CD14-positive monocyte (primary cell): ENCODE data around the gene ZSWIM3. TPM values are rescaled to one million over a fixed set of nuclear protein-coding genes. Genes with fewer than 3 reads are reported as not detected.

ENCODE experiments used
- DNase-seq, 3 donors: peaks; one replicate each; pipeline ENCODE4 v3.0.0-alpha.2; 2011 to 2022
- H2AFZ ChIP-seq: 2 replicates; pipeline ENCODE4 v1.6.0; 2012; ENCODE audit warnings: mild to moderate bottlenecking, low read depth, low read length, inconsistent platforms; ENCODE audit not compliant: insufficient read depth, poor library complexity, severe bottlenecking
- H3K27ac ChIP-seq, 2 donors: 1 replicate in 1 of 2; 2 replicates in 1 of 2; pipeline ENCODE4 v1.5.1; 2012 to 2013; ENCODE audit warnings: low read length in 2 of 2, control low read depth in 1 of 2, inconsistent platforms in 1 of 2, low read depth in 1 of 2, mild to moderate bottlenecking in 1 of 2
- H3K27me3 ChIP-seq, 2 donors: one replicate each; pipeline versions ENCODE4 v1.6.0 to v1.6.1; 2011 to 2013; ENCODE audit warnings: low read length in 2 of 2; ENCODE audit not compliant: control insufficient read depth in 2 of 2, insufficient read depth in 2 of 2
- H3K36me3 ChIP-seq, 2 donors: replicated peaks in 1 of 2; 1 replicate in 1 of 2; 2 replicates in 1 of 2; pipeline versions ENCODE4 v1.5.1 to v1.6.1; 2012 to 2013; ENCODE audit warnings: low read length in 2 of 2, control low read depth in 1 of 2, inconsistent platforms in 1 of 2, mild to moderate bottlenecking in 1 of 2; ENCODE audit not compliant: insufficient read depth in 2 of 2, control insufficient read depth in 1 of 2
- H3K4me1 ChIP-seq, 2 donors: 1 replicate in 1 of 2; 2 replicates in 1 of 2; pipeline versions ENCODE4 v1.5.1 to v1.6.1; 2012 to 2013; ENCODE audit warnings: low read length in 2 of 2, control low read depth in 1 of 2, inconsistent platforms in 1 of 2, mild to moderate bottlenecking in 1 of 2, moderate library complexity in 1 of 2; ENCODE audit not compliant: insufficient read depth in 2 of 2, control insufficient read depth in 1 of 2
- H3K4me2 ChIP-seq: replicated peaks from 2 replicates; pipeline ENCODE3; 2012; ENCODE audit warnings: low read length, moderate library complexity, mild to moderate bottlenecking; ENCODE audit not compliant: poor library complexity, severe bottlenecking; ENCODE audit errors: extremely low read depth
- H3K4me3 ChIP-seq, 3 experiments: fragments of 200-600 bp in 1 of 3; sonication (generic) in 1 of 3; replicated peaks in 1 of 3; 1 replicate in 2 of 3; 2 replicates in 1 of 3; pipeline ENCODE4 v1.5.1; 2011 to 2013; ENCODE audit warnings: low read length in 3 of 3, mild to moderate bottlenecking in 3 of 3, control low read depth in 2 of 3, low read depth in 2 of 3, inconsistent platforms in 1 of 3, moderate library complexity in 1 of 3
- H3K79me2 ChIP-seq: 2 replicates; pipeline ENCODE4 v1.6.0; 2012; ENCODE audit warnings: mild to moderate bottlenecking, control low read depth, inconsistent platforms, low read length, moderate library complexity; ENCODE audit not compliant: insufficient read depth
- H3K9ac ChIP-seq: 2 replicates; pipeline ENCODE4 v1.6.0; 2017; ENCODE audit warnings: low read length, mild to moderate bottlenecking; ENCODE audit not compliant: insufficient read depth, poor library complexity, severe bottlenecking
- H3K9me3 ChIP-seq, 2 donors: replicated peaks in 1 of 2; 1 replicate in 1 of 2; 2 replicates in 1 of 2; pipeline versions ENCODE4 v1.5.1 to v1.6.1; 2012 to 2013; ENCODE audit warnings: low read length in 2 of 2, control low read depth in 1 of 2; ENCODE audit not compliant: control insufficient read depth in 1 of 2, insufficient read depth in 1 of 2
- H4K20me1 ChIP-seq: 2 replicates; pipeline ENCODE4 v1.6.0; 2012; ENCODE audit warnings: mild to moderate bottlenecking, low read length, control low read depth, moderate library complexity; ENCODE audit not compliant: insufficient read depth
- H3K27ac Mint-ChIP-seq, 7 donors: one replicate each; pipeline ENCODE4 v1.8.0; 2020; ENCODE audit warnings: mild to moderate bottlenecking in 7 of 7, mixed read lengths in 7 of 7, moderate library complexity in 6 of 7, inconsistent platforms in 2 of 7
- H3K27me3 Mint-ChIP-seq, 3 donors: one replicate each; pipeline ENCODE4 v1.8.0; 2021 to 2022; ENCODE audit warnings: low read depth in 3 of 3, mild to moderate bottlenecking in 3 of 3, mixed read lengths in 3 of 3, moderate library complexity in 3 of 3, inconsistent platforms in 1 of 3
- H3K36me3 Mint-ChIP-seq, 2 donors: one replicate each; pipeline ENCODE4 v1.8.0; 2020; ENCODE audit warnings: mixed read lengths in 2 of 2, inconsistent platforms in 1 of 2, mild to moderate bottlenecking in 1 of 2
- H3K4me1 Mint-ChIP-seq: one replicate; pipeline ENCODE4 v1.8.0; 2020; ENCODE audit warnings: mild to moderate bottlenecking, mixed read lengths
- H3K4me3 Mint-ChIP-seq, 2 donors: one replicate each; pipeline ENCODE4 v1.8.0; 2020; ENCODE audit warnings: mild to moderate bottlenecking in 2 of 2, mixed read lengths in 2 of 2, moderate library complexity in 1 of 2
- H3K9me3 Mint-ChIP-seq, 7 donors: one replicate each; pipeline ENCODE4 v1.8.0; 2020 to 2022; ENCODE audit warnings: mixed read lengths in 7 of 7, mild to moderate bottlenecking in 6 of 7, moderate library complexity in 6 of 7, inconsistent platforms in 2 of 7
- WGBS: methylation state at CpG from one replicate; pipeline ENCODE4 v1.1.5; 2013; ENCODE audit warnings: missing lambda C conversion rate; ENCODE audit not compliant: insufficient coverage; 5-methylcytosine and 5-hydroxymethylcytosine counted together
- intact Hi-C, 2 donors: fragments of 100-400 bp; cut with micrococcal nuclease; formaldehyde crosslinking; loops; one replicate each; pipeline versions ENCODE4 v1.15.0 to v1.15.1; 2023
- polyA plus RNA-seq, 3 donors: library from polyadenylated mRNA; depleted of rRNA in 1 of 3; unstranded in 2 of 3; stranded (reverse) in 1 of 3; fragments of 300-500 nt in 2 of 3; fragments of >200 nt in 1 of 3; fragmentation: Illumina TruSeq in 2 of 3; gene quantifications; 1 replicate in 2 of 3; 2 replicates in 1 of 3; pipeline ENCODE4 v1.2.3, GENCODE V29; 2012 to 2021
- TF ChIP-seq, protein P1 (sequence below): fragments of 200-600 bp; IDR thresholded peaks from one replicate; pipeline ENCODE4 v1.8.0; 2022; ENCODE audit warnings: antibody characterized with exemption, mild to moderate bottlenecking

The ZSWIM3 gene
- polyA plus RNA-seq, 3 donors = 0.29 to 1.5 (median 0.64) TPM

DNA sequence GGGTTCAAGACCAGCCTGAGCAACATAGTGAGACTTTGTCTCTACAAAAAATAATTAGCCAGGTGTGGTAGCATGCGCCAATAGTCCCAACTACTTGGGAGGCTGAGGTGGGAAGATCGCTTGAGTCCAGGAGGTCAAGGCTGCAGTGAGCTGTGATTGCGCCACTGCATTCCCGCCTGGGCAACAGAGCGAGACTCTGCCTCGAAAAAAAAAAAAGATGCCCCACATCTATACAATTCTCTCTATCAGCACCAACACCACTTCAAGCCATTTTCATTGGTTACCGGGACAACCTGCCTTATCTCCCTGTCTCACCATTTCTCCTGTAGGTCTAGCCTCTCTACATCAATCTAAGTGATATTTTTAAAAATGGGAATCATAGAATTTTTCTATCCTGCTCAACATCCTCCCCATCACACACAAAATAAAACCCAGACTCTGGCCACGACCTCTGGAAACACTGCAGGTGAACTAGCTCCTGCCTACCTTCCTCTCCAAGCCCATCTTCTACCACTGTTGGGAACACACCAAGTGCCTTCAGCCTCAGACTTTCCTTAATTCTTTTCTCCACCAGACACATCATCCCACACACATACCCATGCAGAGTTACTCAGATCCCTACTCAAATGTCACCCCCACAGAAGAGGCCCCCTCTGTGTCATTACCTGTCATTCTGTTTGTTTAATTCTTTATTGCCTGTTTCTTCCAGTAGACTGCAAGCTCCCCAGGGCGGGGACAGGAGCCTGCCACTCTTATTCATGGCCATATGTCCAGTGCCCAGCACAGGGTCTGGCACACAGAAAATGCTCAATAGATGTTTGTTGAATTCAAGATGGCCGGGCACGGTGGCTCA is 64.1 kb downstream of the ZSWIM3 start:
- no peak overlapping the region for H3K4me3 Mint-ChIP-seq

More for the DNA sequence above, 64.1 kb downstream of the ZSWIM3 start:
- no peaks in the 10 kb centered on the region for H3K36me3 ChIP-seq
- H3K9me3 ChIP-seq = no peaks in the 10 kb centered on the region
- Mint-ChIP-seq H3K9me3 (peaks cover 0 to 2% (median 0%) of the 10 kb centered on the region in 7 donors), H3K36me3 (no peaks in the 10 kb centered on the region), H3K27ac (peak overlapping the region in 1 of 7 donors; percentile 0), H3K4me1 (peaks cover 22% of the 10 kb centered on the region), H3K27me3 (peaks cover 6 to 20% (median 10%) of the 10 kb centered on the region in 3 donors)
- intact Hi-C loops = no loop called here
- WGBS = 96% methylated on average over 2 of the region's 11 CpGs
- TF ChIP-seq, protein P1, sequence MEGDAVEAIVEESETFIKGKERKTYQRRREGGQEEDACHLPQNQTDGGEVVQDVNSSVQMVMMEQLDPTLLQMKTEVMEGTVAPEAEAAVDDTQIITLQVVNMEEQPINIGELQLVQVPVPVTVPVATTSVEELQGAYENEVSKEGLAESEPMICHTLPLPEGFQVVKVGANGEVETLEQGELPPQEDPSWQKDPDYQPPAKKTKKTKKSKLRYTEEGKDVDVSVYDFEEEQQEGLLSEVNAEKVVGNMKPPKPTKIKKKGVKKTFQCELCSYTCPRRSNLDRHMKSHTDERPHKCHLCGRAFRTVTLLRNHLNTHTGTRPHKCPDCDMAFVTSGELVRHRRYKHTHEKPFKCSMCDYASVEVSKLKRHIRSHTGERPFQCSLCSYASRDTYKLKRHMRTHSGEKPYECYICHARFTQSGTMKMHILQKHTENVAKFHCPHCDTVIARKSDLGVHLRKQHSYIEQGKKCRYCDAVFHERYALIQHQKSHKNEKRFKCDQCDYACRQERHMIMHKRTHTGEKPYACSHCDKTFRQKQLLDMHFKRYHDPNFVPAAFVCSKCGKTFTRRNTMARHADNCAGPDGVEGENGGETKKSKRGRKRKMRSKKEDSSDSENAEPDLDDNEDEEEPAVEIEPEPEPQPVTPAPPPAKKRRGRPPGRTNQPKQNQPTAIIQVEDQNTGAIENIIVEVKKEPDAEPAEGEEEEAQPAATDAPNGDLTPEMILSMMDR = no peak
- H4K20me1 ChIP-seq = no peaks in the 10 kb centered on the region
- DNase-seq = no peak
- no peak overlapping the region for H3K27ac ChIP-seq
- no peaks in the 10 kb centered on the region for H3K27me3 ChIP-seq
- no peak overlapping the region for H3K4me2 ChIP-seq
- no peak overlapping the region for H2AFZ ChIP-seq
- H3K4me3 ChIP-seq = no peak overlapping the region
- H3K4me1 ChIP-seq = peaks cover 14 to 20% of the 10 kb centered on the region in 2 donors
- no peak overlapping the region for H3K9ac ChIP-seq
- no peaks in the 10 kb centered on the region for H3K79me2 ChIP-seq
